HG03457 (cell line): ENCODE data around the gene DPP3.
A peak's percentile ranks its signal among the peaks of the same experiment; 100 is the strongest.
"Not testable (repeated sequence)": the region's sequence is repeated elsewhere in the genome, so short reads cannot be mapped to it uniquely, and the experiment has no call there.

Source experiments
- ATAC-seq: cut with Tn5 transposase; IDR thresholded peaks from one replicate; pipeline ENCODE4 v1.9.1; 2021; ENCODE audit warnings: moderate number of reproducible peaks; ENCODE audit not compliant: unreplicated experiment

The DPP3 gene

GRCh38 chr11:66462911-66463310 lies 17.3 kb upstream of the DPP3 start:
- no peak for ATAC-seq

GRCh38 chr11:66464116-66464515 lies 16.1 kb upstream of the DPP3 start:
- not testable (repeated sequence) for ATAC-seq

- ATAC-seq = no peak
Measured at GRCh38 chr11:66464916-66465315, 15.3 kb upstream of the DPP3 start.

- no peak for ATAC-seq
Measured at GRCh38 chr11:66465373-66466224, 14.6 kb upstream of the DPP3 start.

- peak; percentile 64 for ATAC-seq
Measured at GRCh38 chr11:66466225-66467033, 13.8 kb upstream of the DPP3 start, which contains the start of gene PELI3. TSS of gene PELI3 (plus strand) at chr11:66466905. CDS start at chr11:66468129, 1,224 bp downstream.

GRCh38 chr11:66467034-66467659 lies 13.1 kb upstream of the DPP3 start:
- ATAC-seq = no peak

- ATAC-seq = no peak
Measured at GRCh38 chr11:66467756-66468155, 12.5 kb upstream of the DPP3 start.

GRCh38 chr11:66468691-66469090 lies 11.5 kb upstream of the DPP3 start:
- ATAC-seq = no peak

GRCh38 chr11:66469441-66469840 lies 10.8 kb upstream of the DPP3 start:
- no peak for ATAC-seq

GRCh38 chr11:66470015-66470414 lies 10.2 kb upstream of the DPP3 start:
- ATAC-seq = no peak

GRCh38 chr11:66471142-66471541 lies 9.1 kb upstream of the DPP3 start:
- ATAC-seq = no peak

GRCh38 chr11:66472054-66472453 lies 8.2 kb upstream of the DPP3 start:
- ATAC-seq = no peak

GRCh38 chr11:66473167-66473566 lies 7.1 kb upstream of the DPP3 start:
- ATAC-seq = no peak

GRCh38 chr11:66473608-66474515 lies 6.4 kb upstream of the DPP3 start:
- ATAC-seq = no peak

- no peak for ATAC-seq
Measured at GRCh38 chr11:66475349-66476172, 4.7 kb upstream of the DPP3 start.

GRCh38 chr11:66476173-66476840 lies 3.9 kb upstream of the DPP3 start:
- no peak for ATAC-seq

- ATAC-seq = no peak
Measured at GRCh38 chr11:66476841-66477251, 3.4 kb upstream of the DPP3 start.

- ATAC-seq = no peak
Measured at GRCh38 chr11:66477263-66478201, 2.7 kb upstream of the DPP3 start.
